K562 (cell line): ENCODE measurements around the gene SCAMP3. TPM values are rescaled to one million over a fixed set of nuclear protein-coding genes. Genes with fewer than 3 reads are reported as not detected.
A peak's percentile ranks its signal among the peaks of the same experiment; 100 is the strongest.

ENCODE experiments used
- DNMT1 ChIP-seq: fragments of 450-650 bp; IDR thresholded peaks from 2 replicates; pipeline ENCODE4 v1.6.1; 2016; ENCODE audit warnings: antibody characterized with exemption, mild to moderate bottlenecking
- EGR1 ChIP-seq: fragments of 450-650 bp; conservative IDR thresholded peaks from 2 replicates; pipeline ENCODE4 v1.6.1; 2017; ENCODE audit warnings: mild to moderate bottlenecking
- EP400 ChIP-seq: fragments of 450-650 bp; IDR thresholded peaks from 2 replicates; pipeline ENCODE4 v1.6.1; 2017; ENCODE audit warnings: antibody characterized with exemption, mild to moderate bottlenecking, moderate library complexity
- ETV5 ChIP-seq: sonication (generic); formaldehyde crosslinking; IDR thresholded peaks from 2 replicates; pipeline ENCODE4 v1.4.0; 2020; ENCODE audit warnings: low read depth, mild to moderate bottlenecking, missing genetic modification reagents
- EWSR1 ChIP-seq: fragments of 450-650 bp; IDR thresholded peaks from 2 replicates; pipeline ENCODE4 v1.6.1; 2018; ENCODE audit warnings: borderline replicate concordance, mild to moderate bottlenecking, low read depth, moderate library complexity; ENCODE audit not compliant: partially characterized antibody
- FIP1L1 ChIP-seq: fragments of 200-400 bp; formaldehyde crosslinking; IDR thresholded peaks from 2 replicates; pipeline ENCODE4 v1.6.1; 2018; ENCODE audit warnings: mild to moderate bottlenecking, low read depth, low read length; ENCODE audit not compliant: poor library complexity, severe bottlenecking
- GTF3C2 ChIP-seq: IDR thresholded peaks from 3 replicates; pipeline ENCODE4 v1.6.1; 2011; ENCODE audit warnings: borderline replicate concordance, mild to moderate bottlenecking, moderate library complexity; ENCODE audit not compliant: insufficient read length; ENCODE audit errors: extremely low read depth
- HMGN3 ChIP-seq: IDR thresholded peaks from 2 replicates; pipeline ENCODE4 v1.6.1; 2011; ENCODE audit warnings: borderline replicate concordance, low read depth, mild to moderate bottlenecking, mixed read lengths, low read length; ENCODE audit not compliant: insufficient read length; ENCODE audit errors: extremely low read depth
- HOMEZ ChIP-seq: fragments of 250-450 bp; sonication (Bioruptor Pico); IDR thresholded peaks from 2 replicates; pipeline ENCODE4 v1.4.0; 2020; ENCODE audit warnings: mild to moderate bottlenecking, moderate library complexity
- MEF2D ChIP-seq: conservative IDR thresholded peaks from 2 replicates; pipeline ENCODE4 v1.6.1; 2016; ENCODE audit warnings: low read depth, missing genetic modification characterization, missing compliant biosample characterization
- NR1H2 ChIP-seq: sonication (generic); formaldehyde crosslinking; IDR thresholded peaks from 2 replicates; pipeline ENCODE4 v1.4.0; 2020; ENCODE audit warnings: mild to moderate bottlenecking, missing genetic modification reagents
- PRMT5 ChIP-seq: sonication (generic); formaldehyde crosslinking; IDR thresholded peaks from 2 replicates; pipeline ENCODE4 v1.5.0; 2020; ENCODE audit warnings: missing genetic modification reagents
- RBM17 ChIP-seq: fragments of 200-400 bp; formaldehyde crosslinking; IDR thresholded peaks from 2 replicates; pipeline ENCODE4 v1.6.1; 2017; ENCODE audit warnings: low read depth, mild to moderate bottlenecking, low read length, borderline replicate concordance
- SNIP1 ChIP-seq: fragments of 450-650 bp; IDR thresholded peaks from 2 replicates; pipeline ENCODE4 v1.7.1; 2017; ENCODE audit warnings: low read depth, mild to moderate bottlenecking
- TARDBP ChIP-seq: fragments of 450-650 bp; IDR thresholded peaks from 2 replicates; pipeline ENCODE4 v1.6.1; 2016
- TCF7L2 ChIP-seq: fragments of 150-350 bp; IDR thresholded peaks from 2 replicates; pipeline ENCODE4 v1.6.1; 2016; ENCODE audit warnings: low read depth, mild to moderate bottlenecking, low read length, moderate library complexity
- ZEB2 ChIP-seq: fragments of 450-650 bp; IDR thresholded peaks from 2 replicates; pipeline ENCODE4 v1.6.1; 2016
- ZNF165 ChIP-seq: fragments of 250-450 bp; sonication (Bioruptor Pico); IDR thresholded peaks from 2 replicates; pipeline ENCODE4 v1.4.0; 2020; ENCODE audit warnings: borderline replicate concordance
- ZNF586 ChIP-seq: fragments of 450-650 bp; formaldehyde crosslinking; conservative IDR thresholded peaks from 2 replicates; pipeline ENCODE4 v1.4.0; 2020; ENCODE audit warnings: mild to moderate bottlenecking, moderate library complexity
- polyA plus RNA-seq, 8 experiments: library from polyadenylated mRNA; depleted of rRNA in 4 of 8; stranded (reverse) in 5 of 8; unstranded in 3 of 8; fragments of >200 nt; fragmentation: Nextera tagmentation in 2 of 8; fragmentation: Illumina TruSeq in 1 of 8; extraction: Ambion mirVana in 2 of 8; extraction: Trizol in 1 of 8; gene quantifications; 2 replicates each; pipeline versions ENCODE4 v1.2.1 to v1.2.3, GENCODE V29; 2011 to 2014; ENCODE audit warnings: inconsistent platforms in 1 of 8, missing spikeins in 1 of 8
- total RNA-seq, 7 experiments: library from RNA; depleted of rRNA in 6 of 7; stranded (reverse); fragments of >200 nt in 6 of 7; fragmentation: Illumina TruSeq in 2 of 7; extraction: Trizol in 2 of 7; gene quantifications; 2 replicates each; pipeline versions ENCODE4 v1.2.1 to v1.2.3, GENCODE V29; 2011 to 2021; ENCODE audit warnings: low replicate concordance in 1 of 7
- TF ChIP-seq, protein P1 (sequence below), 2 experiments: fragments of 150-350 bp in 1 of 2; IDR thresholded peaks; 2 replicates each; pipeline ENCODE4 v1.6.1; 2012 to 2016; ENCODE audit warnings: low read depth in 2 of 2, low read length in 2 of 2, mild to moderate bottlenecking in 1 of 2, moderate library complexity in 1 of 2
- TF ChIP-seq, protein P2 (sequence below): fragments of 250-450 bp; sonication (Bioruptor Pico); IDR thresholded peaks from 2 replicates; pipeline ENCODE4 v1.6.1; 2021; ENCODE audit warnings: mild to moderate bottlenecking

SCAMP3 gene
- total and polyA plus RNA-seq, 9 of the 15 experiments (the other 6 are each of a cell fraction or from before 2014, with no cell fraction given): 14.2 to 131 (median 86.1) TPM

DNA sequence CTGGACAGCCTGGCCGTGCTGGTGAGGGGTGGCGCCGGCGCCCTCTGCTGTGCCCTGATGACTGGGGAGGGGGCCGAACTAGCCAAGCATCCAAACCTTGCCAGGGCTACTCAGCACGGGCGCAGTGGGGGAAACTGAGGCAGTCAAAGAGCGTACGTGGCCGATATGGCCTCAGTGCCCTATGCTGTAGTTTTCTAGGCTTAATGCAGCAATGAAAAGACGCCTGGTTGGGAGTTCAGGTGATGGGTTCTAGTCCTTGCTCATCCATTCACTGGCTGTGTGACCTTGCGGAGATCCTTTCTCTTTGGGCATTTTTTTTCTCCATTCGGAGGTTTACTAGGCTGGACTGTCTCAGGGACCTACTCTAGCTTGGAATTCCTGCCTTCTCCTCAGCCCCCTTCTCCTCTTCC is 52.8 kb downstream of the SCAMP3 start (continued):
- TF ChIP-seq ETV5 (CRISPR knock-in tag) (no peak), EWSR1 (no peak), SNIP1 (no peak), NR1H2 (no peak), FIP1L1 (no peak), PRMT5 (no peak), ZNF586 (CRISPR knock-in tag) (no peak), HMGN3 (no peak), EP400 (no peak; the same call in 1 of the 2 replicates), RBM17 (no peak), DNMT1 (no peak), HOMEZ (CRISPR knock-in tag) (no peak), MEF2D (tag) (no peak), TCF7L2 (no peak), EGR1 (no peak), GTF3C2 (no peak), ZEB2 (no peak), ZNF165 (CRISPR knock-in tag) (0 out of 2 replicates have a peak, but pooled peaks have one; percentile 39), TARDBP (no peak)
- TF ChIP-seq, protein P1, sequence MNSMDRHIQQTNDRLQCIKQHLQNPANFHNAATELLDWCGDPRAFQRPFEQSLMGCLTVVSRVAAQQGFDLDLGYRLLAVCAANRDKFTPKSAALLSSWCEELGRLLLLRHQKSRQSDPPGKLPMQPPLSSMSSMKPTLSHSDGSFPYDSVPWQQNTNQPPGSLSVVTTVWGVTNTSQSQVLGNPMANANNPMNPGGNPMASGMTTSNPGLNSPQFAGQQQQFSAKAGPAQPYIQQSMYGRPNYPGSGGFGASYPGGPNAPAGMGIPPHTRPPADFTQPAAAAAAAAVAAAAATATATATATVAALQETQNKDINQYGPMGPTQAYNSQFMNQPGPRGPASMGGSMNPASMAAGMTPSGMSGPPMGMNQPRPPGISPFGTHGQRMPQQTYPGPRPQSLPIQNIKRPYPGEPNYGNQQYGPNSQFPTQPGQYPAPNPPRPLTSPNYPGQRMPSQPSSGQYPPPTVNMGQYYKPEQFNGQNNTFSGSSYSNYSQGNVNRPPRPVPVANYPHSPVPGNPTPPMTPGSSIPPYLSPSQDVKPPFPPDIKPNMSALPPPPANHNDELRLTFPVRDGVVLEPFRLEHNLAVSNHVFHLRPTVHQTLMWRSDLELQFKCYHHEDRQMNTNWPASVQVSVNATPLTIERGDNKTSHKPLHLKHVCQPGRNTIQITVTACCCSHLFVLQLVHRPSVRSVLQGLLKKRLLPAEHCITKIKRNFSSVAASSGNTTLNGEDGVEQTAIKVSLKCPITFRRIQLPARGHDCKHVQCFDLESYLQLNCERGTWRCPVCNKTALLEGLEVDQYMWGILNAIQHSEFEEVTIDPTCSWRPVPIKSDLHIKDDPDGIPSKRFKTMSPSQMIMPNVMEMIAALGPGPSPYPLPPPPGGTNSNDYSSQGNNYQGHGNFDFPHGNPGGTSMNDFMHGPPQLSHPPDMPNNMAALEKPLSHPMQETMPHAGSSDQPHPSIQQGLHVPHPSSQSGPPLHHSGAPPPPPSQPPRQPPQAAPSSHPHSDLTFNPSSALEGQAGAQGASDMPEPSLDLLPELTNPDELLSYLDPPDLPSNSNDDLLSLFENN (IDR thresholded peaks at IDR 0.05; ENCODE audit: low read depth in 2 of 2, low read length in 2 of 2): no peak
- TF ChIP-seq, protein P2, sequence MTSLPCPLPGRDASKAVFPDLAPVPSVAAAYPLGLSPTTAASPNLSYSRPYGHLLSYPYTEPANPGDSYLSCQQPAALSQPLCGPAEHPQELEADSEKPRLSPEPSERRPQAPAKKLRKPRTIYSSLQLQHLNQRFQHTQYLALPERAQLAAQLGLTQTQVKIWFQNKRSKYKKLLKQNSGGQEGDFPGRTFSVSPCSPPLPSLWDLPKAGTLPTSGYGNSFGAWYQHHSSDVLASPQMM (CRISPR knock-in tag): no peak
